ENCODE measurements around the gene LRCH2.
A peak's percentile ranks its signal among the peaks of the same experiment; 100 is the strongest.
"Not testable (repeated sequence)": the region's sequence is repeated elsewhere in the genome, so short reads cannot be mapped to it uniquely, and the experiment has no call there.

The LRCH2 gene

DNA sequence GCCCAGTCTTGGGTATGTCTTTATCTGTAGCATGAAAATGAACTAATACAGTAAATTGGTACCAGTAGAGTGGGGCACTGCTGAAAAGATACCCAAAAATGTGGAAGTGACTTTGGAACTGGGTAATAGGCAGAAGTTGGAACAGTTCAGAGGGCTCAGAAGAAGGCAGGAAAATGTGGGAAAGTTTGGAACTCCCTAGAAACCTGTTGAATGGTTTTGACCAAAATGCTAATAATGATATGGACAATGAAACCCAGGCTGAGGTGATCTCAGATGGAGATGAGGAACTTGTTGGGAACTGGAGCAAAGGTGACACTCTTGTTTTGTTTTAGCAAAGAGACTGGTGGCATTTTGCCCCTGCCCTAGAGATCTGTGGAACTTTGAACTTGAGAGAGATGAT lies 24.3 kb downstream of the LRCH2 start:
- not testable (repeated sequence) for DNase-seq

DNA sequence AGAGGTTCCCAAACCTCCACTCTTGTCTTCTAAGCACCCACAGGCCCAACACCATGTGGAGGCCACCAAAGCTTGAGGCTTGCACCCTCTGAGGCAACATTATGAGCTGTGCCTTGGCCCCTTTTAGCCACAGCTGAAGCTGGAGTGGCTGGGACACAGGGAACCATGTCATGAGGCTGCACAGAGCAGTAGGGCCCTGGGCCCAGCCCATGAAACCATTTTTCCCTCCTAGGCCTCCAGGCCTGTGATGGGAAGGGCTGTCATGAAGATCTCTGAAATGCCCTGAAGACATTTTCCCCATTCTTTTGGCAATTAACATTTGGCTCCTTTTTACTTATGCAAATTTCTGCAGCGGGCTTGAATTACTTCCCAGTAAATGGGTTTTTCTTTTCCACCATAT lies 29.9 kb downstream of the LRCH2 start:
- DNase-seq = no peak

DNA sequence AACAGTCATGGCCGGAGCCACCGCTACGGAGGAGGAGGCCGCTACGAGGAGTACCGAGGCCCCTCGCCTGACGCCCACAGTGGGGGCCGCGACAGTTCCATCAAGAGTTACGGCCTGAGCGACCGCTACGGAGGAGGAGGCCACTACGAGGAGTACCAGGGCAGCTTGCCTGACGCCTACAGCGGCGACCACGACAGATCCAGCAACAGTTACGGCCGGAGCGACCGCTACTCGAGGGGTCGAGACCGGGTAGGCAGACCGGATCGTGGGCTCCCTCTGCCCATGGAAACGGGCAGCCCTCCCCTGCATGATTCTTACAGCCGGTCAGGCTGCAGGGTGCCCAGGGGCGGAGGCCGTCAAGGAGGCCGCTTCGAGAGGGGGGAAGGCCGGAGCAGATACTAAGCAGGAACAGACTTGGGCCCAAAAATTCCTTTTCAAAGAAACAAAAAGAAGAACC lies 41.6 kb downstream of the LRCH2 start:
- DNase-seq = no peak

DNA sequence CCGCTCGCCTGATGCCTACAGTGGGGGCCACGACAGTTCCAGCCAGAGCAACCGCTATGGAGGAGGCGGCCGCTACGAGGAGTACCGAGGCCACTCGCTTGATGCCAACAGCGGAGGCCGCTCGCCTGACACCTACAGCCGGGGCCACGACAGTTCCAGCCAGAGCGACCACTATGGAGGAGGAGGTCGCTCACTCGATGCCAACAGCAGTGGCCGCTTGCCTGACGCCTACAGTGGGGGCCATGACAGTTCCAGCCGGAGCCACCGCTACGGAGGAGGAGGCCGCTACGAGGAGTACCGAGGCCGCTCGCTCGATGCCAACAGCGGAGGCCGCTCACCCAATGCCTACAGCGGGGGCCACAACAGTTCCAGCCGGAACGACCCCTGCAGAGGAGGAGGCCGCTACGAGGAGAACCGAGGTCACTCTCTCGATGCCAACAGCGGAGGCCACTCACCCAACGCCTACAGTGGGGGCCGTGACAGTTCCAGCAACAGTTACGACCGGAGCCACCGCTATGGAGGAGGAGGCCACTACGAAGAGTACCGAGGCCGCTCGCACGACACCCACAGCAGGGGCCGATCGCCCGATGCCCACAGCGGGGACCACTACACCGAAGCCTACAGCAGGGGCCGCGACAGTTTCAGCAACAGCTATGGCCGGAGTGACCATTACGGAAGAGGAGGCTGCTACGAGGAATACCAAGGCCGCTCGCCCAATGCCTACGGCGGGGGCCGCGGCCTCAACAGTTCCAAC lies 42.2 kb downstream of the LRCH2 start:
- no peak for DNase-seq

DNA sequence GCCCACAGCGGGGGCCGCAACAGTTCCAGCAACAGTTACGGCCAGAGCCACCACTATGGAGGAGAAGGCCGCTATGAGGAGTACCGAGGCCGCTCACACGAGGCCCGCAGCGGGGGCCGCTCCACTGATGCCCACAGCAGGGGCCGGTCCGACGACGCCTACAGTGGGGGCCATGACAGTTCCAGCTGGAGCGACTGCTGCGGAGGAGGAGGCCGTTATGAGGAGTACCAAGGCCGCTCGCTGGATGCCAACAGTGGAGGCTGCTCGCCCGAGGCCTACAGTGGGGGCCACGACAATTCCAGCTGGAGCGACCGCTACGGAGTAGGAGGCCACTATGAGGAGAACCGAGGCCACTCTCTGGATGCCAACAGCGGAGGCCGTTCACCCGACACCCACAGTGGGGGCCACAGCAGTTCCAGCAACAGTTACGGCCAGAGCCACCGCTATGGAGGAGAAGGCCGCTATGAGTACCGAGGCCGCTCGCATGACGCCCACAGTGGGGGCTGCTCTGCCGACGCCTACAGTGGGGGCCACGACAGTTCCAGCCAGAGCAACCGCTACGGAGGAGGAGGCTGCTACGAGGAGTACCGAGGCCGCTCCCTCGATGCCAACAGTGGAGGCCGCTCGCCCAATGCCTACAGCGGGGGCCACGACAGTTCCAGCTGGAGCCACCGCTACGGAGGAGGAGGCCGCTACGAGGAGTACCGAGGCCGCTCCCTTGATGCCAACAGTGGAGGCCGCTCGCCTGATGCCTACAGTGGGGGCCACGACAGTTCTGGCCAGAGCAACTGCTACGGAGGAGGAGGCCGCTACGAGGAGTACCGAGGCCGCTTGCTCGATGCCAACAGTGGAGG lies 43.0 kb downstream of the LRCH2 start:
- DNase-seq = no peak

DNA sequence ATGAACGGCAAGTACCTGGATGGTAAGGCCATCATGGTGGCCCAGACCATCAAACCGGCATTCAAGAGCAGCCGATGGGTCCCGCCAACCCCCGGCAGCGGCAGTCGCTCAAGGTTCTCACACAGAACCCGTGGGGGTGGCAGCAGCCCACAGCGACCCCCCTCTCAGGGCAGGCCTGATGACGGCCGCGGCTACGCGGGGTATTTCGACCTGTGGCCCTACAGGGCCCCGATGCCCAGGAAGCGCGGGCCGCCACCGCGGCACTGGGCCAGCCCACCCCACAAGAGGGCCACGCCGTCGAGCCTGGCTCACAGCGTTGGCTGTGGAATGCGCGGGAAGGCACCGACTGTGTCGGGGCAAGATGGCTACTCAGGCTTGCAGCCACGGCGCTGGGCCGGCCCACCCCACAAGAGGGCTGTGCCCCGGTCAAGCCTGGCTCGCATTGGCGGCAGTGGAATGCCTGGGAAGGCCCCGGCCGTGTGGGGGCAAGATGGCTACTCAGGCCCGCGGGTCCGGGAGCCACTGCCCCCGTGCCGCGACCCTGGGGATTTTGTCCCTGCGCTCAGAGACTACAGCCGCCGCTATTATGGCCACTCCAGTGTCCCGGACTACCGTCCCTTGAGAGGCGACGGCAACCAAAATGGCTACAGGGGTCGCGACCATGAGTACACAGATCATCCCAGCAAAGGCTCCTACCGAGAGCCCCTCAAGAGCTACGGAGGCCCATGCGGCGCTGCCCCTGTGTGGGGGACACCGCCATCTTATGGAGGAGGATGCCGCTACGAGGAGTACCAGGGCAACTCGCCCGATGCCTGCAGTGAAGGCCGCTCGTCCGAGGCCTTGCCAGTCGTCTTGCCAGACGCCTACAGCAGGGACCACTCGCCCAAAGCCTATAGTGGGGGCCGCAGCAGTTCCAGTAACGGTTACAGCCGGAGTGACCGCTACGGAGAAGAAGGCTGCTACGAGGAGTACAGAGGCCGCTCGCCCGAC lies 44.0 kb downstream of the LRCH2 start:
- no peak for DNase-seq

DNA sequence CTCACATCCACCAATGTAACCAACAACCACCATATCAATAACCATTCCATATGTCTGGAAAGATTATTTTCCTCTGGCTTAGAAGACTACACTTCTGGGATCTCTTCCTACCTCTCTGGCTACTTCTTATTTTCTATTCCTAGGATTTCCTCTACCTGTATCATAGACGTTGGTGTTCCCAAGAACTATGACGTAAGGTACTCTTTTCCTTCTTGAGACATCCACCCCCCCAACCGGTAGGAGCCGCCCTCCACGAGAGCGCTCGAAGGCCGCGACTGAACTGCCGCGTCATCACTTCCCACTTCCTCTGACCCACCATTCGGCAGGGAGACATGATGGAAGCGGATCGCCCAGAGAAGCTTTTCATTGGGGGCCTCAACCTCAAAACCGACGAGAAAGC lies 44.8 kb downstream of the LRCH2 start, which contains the start of gene RBMXL3:
TSS of gene RBMXL3 (plus strand) at position 301 of the 400 bp plus-strand sequence. CDS start at position 333, 32 bp downstream.
- DNase-seq = no peak

DNA sequence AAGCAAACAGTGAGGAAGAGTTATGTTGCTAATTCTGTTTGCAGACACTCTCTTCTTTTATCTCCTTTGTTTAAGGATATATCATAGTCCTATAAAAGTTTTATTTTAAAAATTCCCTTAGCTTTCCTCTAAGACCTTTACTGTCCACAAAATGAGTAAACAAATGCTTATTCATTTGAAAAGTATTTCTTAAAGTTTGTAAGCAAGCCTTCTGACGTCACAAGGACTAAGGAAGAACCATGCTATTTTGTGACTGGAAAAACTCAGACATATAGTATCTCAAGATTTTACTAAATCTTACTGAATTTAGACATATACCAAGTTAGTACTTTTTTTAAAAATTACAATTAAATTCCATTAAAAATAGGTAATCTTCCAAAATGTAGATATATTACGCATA lies 49.9 kb downstream of the LRCH2 start:
- no peak for DNase-seq

DNA sequence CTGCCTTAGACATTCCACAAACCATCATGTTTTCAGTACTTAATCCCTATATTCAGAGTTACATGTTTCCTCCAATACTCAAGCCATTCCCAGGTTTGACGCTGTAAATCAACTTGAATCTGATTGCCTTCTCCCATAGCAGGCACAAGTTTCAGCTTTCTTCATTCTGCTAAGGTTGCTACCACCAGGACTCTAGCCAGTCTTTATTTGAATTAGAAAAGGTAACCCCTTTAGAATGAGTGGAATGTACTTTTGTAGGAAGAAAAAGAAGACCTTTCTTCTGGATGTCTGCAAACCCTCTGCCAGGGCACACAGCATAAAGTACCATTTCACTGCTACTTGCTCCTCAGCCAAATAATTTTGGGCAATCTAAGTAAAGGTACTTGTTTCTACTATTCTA lies 55.4 kb downstream of the LRCH2 start:
- no peak for DNase-seq

DNA sequence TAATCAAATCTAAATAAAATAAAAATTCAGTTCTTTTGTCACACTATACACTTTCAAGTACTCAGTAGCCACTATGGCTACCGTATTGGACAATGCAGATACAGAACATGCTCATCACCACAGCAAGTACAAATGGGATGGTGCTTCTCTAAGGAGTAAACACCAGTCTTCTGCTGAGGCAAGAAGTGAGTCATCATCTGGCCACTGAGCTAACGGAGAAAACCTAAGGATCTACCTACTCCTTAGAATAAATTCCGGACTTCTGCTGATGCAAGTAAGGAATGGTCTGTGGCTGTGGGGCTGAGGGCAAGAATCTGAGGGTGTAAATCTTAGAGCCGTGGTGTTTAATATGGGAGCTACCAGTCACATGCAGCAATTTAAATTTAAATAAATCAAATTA lies 56.0 kb downstream of the LRCH2 start:
- no peak for DNase-seq

DNA sequence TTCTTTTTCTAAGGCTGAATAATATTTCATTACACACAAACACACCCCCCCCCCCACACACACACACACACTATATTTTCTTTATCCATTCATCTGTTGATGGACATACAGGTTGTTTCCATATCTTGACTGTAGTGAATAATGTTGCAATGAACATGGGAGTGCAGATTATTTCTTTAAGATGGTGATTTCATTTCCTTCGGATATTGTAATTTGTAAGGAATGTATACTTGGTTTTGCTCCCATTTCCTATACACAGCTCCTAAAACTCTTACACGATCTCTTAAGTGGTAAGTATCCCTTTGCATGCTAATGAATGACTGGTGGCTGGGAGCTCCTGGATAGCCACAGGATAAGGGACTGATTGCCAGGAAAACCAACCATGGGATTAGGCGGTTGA lies 59.3 kb downstream of the LRCH2 start:
- DNase-seq = no peak

DNA sequence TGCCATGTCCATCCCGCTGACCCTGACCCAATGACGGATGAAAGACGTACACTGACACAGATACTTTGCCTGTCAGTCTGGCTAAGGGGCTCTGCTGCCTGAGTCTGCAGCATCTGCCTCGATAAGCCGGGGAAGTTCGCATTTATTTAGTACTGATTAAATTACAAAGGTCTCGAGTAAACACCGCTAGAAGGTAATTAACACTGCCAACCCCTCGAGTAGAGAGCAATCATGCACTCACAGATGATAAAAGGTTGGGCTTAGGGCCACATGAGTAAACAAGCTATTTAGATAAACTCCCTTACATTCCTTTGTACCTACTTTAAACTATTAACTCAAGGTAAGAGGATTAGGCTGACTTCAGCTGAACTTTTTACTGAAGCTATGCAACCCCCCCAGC lies 60.7 kb downstream of the LRCH2 start:
- DNase-seq = no peak

DNA sequence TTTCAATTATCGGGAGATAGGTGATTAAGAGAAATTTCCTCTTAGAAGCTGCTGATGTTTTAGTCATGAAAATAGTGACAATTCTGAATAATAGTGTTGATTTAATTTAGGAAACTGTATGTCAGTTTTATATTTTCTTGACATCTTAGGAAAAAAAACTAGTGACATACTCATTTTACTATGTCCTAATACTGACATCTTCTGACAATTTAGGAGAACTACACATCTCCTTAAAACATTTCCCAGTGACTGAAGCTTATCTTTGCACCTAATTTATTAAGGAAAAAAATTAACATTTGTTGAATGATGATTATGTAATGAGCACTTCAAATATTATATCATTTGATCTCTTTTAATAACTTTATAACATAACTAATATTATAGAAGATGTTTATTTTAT lies 86.7 kb downstream of the LRCH2 start:
- DNase-seq = peak; percentile 21

DNA sequence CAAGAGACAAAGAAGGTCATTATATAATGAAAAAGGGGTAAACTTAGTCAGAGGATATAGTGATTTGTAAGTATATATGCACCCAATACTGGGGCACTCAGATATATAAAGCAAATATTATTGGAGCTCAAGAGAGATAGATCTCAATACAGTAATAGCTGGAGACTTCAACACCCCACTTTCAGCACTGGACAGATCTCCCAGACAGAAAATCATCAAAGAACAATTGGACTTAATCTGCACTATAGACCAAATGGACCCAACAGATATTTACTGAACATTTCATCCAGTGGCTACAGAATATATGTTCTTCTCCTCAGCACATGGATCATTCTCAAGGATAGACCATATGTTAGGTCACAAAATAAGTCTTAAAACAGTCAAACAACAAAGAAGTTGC lies 91.8 kb downstream of the LRCH2 start:
- no peak for DNase-seq

DNA sequence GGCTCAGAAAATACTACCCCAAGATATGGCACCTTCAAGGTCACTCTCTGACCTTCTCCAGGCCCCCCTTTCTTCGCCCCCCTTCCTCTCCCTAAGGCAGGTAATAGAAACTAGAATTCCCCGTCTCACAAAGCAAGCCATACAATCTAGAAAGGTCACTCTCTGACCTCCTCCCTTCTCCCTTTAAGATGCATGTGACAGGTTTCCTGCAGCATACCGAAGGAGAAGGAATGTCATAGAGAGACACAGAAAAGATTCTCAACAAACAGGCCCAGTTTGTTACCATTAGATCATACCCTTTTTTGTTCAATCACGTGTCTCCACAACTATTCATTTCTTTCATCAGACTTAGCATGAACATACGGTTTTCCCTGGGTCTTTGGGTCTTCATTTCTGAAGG lies 95.9 kb downstream of the LRCH2 start:
- no peak for DNase-seq

DNA sequence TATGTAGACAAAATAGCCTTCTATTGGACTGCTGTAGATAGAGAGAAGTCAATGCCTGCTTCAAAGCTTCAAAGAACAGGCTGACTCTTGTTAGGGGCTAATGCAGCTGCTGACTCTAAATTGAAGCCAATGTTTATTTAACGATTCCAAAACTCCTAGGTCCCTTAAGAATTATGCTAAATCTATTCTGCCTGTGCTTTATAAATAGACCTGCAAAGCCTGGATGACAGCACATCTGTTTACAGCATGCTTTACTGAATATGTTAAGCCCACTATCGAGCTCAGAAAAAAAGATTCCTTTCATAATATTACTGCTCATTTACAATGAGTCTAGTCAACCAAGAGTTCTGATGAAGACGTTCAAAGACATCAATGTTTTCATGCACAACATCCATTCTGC lies 99.5 kb downstream of the LRCH2 start:
- DNase-seq = no peak

DNA sequence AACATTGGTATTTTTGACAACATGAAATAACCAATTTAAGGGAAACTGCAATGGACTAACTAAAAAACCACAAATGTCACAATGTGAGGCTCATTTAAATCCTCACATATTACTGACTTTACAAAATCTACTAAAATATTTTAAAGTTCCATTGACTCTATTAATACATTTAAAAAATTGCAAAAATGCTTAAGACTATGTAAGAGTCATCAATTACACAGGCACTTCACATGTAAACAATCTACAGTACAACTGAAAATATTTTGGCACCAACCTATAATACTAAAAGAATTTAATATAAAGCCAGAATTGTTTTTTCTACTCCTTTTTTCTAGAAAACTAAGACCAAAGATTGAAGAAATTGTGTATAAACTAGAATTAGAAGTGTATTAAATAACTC lies 121.5 kb downstream of the LRCH2 start:
- DNase-seq = no peak

DNA sequence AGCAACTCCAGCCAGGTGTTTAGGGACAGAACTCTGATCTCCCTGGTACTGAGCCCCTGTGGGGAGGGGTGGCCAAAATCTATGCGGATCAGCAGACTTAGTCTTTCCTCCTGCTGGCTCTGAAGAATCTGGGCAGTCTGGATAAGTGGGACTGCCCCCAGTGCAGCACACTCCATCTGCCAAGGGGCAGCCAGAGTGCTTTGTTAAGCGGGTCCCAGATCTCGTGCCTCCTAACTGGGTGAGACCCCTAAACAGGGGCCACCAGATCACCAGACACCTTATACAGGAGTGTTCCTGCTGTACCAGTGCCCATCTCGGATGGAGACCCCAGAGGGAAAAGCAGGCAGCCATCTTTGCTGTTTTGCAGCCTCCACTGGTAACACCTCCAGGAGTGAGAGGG lies 135.0 kb downstream of the LRCH2 start:
- DNase-seq = no peak

DNA sequence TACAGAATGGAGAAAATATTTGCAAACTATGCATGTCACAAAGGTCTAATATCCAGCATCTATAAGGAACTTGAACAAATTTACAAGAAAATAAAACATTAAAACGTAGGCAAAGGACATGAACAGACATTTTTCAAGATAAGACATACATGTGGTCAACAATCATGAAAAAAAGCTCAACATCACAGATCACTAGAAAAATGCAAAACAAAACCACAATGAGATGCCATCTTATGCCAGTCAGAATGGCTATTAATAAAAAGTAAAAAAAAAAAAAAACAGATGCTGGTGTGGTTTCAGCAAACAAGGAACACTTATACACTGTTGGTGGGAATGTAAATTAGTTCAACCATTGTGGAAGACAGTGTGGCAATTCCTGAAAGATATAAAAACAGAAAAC lies 140.7 kb downstream of the LRCH2 start:
- DNase-seq = no peak

DNA sequence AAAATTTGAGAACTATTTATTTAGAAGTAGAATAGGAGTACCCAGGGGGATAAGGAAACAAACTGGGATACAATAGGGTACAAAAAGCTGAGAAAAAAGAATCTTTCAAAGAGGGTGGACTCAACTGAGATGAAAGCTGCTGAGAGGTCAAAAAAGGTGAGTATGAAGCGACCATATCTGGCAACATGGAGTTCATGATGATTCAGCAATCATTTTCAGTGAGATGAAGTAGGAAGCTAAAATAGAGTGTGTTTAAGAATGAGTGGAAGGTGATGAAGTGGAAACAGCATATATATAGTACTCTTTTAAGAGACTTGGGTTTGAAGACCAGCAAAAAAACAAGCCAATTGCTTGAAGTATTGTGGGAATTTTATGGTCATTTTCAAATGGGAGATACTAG lies 144.5 kb downstream of the LRCH2 start:
- DNase-seq = no peak

DNA sequence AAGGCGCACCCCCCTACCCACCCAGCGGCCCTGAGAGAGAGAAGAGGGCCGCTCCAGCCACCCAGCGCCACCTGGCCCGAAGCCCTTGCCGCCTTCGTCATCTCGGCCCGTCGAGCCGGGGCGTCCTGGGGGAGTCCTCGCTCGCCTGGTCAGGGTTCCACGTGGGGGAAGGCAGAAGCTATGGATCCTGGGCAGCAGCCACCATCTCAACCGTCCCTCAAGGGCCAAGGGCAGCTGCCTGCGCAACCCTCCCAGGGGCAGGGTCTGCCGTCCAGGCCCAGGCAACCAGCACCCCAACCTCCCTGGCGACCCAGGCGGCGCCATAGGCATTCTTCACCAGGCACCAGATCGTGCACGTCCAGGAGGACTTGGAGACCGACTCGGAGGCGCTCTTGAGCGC lies 165.0 kb downstream of the LRCH2 start:
- no peak for DNase-seq

DNA sequence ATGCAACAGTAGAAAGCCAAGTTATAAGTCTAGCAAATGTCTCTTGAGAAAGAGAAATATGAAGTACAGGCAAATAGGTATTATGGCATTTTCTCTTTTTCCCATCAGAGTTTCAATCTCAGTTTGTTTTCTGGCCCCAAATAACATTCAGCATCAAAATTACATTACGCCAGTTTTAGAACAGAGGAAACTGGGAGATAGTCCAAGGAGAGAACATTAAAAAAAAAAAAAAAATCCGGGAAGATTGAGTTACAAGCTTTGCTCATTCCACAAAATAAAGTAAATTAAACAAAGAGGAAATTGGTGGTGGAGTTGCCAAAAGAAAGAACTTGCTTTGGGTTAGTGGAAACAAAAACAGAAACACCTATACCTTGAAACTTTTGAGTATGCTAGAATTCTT lies 166.1 kb downstream of the LRCH2 start:
- no peak for DNase-seq

DNA sequence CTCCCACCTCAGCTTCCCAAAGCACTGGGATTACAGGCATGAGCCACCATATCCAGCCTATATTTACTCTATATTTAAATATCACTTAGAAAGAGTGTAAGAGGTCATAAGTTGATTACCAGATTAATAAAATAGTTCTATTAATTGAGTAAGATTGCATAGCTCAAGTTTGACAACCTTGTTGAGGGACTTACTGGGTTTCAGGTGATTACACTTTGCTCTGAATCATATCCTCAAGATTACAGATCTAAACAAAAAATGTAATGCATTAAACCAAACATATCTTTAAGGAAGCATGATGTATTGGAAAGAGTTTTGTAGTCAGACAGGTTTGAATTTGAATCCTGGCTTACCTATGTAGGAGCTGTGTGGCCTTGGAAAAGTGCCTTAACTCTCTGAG lies 168.6 kb downstream of the LRCH2 start:
- DNase-seq = no peak

Measured in DMS79 treated with DMSO at 0.1 percent for 48 hours (cell line).